HEK293 (cell line): Measurements from ENCODE around the gene UHRF2.

Experiments
- BCL6B ChIP-seq: fragments of 450-650 bp; formaldehyde crosslinking; IDR thresholded peaks from 2 replicates; pipeline ENCODE4 v1.5.1; 2017; ENCODE audit warnings: missing biosample characterization, missing genetic modification characterization
- CTCF ChIP-seq: fragments of 450-650 bp; formaldehyde crosslinking; IDR thresholded peaks from 2 replicates; pipeline ENCODE4 v1.5.1; 2016; ENCODE audit warnings: missing biosample characterization, missing genetic modification characterization
- SALL2 ChIP-seq: fragments of 450-650 bp; formaldehyde crosslinking; IDR thresholded peaks from 2 replicates; pipeline ENCODE4 v1.5.0; 2017; ENCODE audit warnings: missing biosample characterization, mild to moderate bottlenecking, missing genetic modification characterization, borderline replicate concordance
- SP2 ChIP-seq: fragments of 450-650 bp; formaldehyde crosslinking; IDR thresholded peaks from 2 replicates; pipeline ENCODE4 v1.5.1; 2016; ENCODE audit warnings: missing biosample characterization, missing genetic modification characterization
- TCF7L2 ChIP-seq: IDR thresholded peaks from 2 replicates; pipeline ENCODE4 v1.6.1; 2011; ENCODE audit warnings: low read depth, mild to moderate bottlenecking, inconsistent platforms, low read length, moderate library complexity, borderline replicate concordance
- ZNF146 ChIP-seq: fragments of 450-650 bp; formaldehyde crosslinking; IDR thresholded peaks from 2 replicates; pipeline ENCODE4 v1.5.1; 2016; ENCODE audit warnings: missing biosample characterization, missing genetic modification characterization
- ZNF48 ChIP-seq: fragments of 450-650 bp; formaldehyde crosslinking; IDR thresholded peaks from 2 replicates; pipeline ENCODE4 v1.5.1; 2016; ENCODE audit warnings: missing biosample characterization, missing genetic modification characterization
- ZNF530 ChIP-seq: fragments of 450-650 bp; formaldehyde crosslinking; IDR thresholded peaks from 2 replicates; pipeline ENCODE4 v1.5.1; 2016; ENCODE audit warnings: low read depth, missing biosample characterization, missing genetic modification characterization
- ZNF585B ChIP-seq: fragments of 450-650 bp; formaldehyde crosslinking; IDR thresholded peaks from 2 replicates; pipeline ENCODE4 v1.5.1; 2016; ENCODE audit warnings: missing biosample characterization, missing genetic modification characterization

GRCh38 chr9:6525326-6526045 lies 112.5 kb downstream of the UHRF2 start:
- TF ChIP-seq TCF7L2 (no peak), SALL2 (tag by site-specific recombination) (no peak), CTCF (tag by site-specific recombination) (no peak), SP2 (no peak), BCL6B (no peak), ZNF48 (tag by site-specific recombination) (no peak), ZNF146 (tag by site-specific recombination) (no peak), ZNF530 (tag by site-specific recombination) (no peak), ZNF585B (tag by site-specific recombination) (no peak)
